GM18499 (cell line): ENCODE data around the gene TGM5.
"Not testable (repeated sequence)": the region's sequence is repeated elsewhere in the genome, so short reads cannot be mapped to it uniquely, and the experiment has no call there.

Source experiments
- ATAC-seq: cut with Tn5 transposase; IDR thresholded peaks from one replicate; pipeline ENCODE4 v1.9.1; 2021; ENCODE audit warnings: moderate number of reproducible peaks; ENCODE audit not compliant: insufficient read depth, unreplicated experiment

Gene TGM5

GRCh38 chr15:43266834-43267233 lies at the start of gene TGM5:
Gene TGM5 (minus strand): TSS chr15:43266928. CDS start chr15:43266849, 79 bp downstream.
- no peak for ATAC-seq

- no peak for ATAC-seq
Observed at GRCh38 chr15:43314171-43314570, 47.4 kb upstream of the TGM5 start.

- no peak for ATAC-seq
Observed at GRCh38 chr15:43312378-43312777, 45.6 kb upstream of the TGM5 start.

- no peak for ATAC-seq
Observed at GRCh38 chr15:43302205-43302817, 35.6 kb upstream of the TGM5 start, which contains the start of gene TGM7. Gene TGM7 (minus strand): TSS chr15:43302255.

- ATAC-seq: no peak
Observed at GRCh38 chr15:43299884-43300283, 33.2 kb upstream of the TGM5 start.

GRCh38 chr15:43299411-43299810 lies 32.7 kb upstream of the TGM5 start:
- ATAC-seq: no peak

- ATAC-seq: no peak
Observed at GRCh38 chr15:43294091-43294706, 27.5 kb upstream of the TGM5 start.

GRCh38 chr15:43293432-43293831 lies 26.7 kb upstream of the TGM5 start:
- ATAC-seq: no peak

- ATAC-seq: no peak
Observed at GRCh38 chr15:43292375-43293078, 25.8 kb upstream of the TGM5 start.

- not testable (repeated sequence) for ATAC-seq
Observed at GRCh38 chr15:43289656-43290055, 22.9 kb upstream of the TGM5 start.

GRCh38 chr15:43287254-43287653 lies 20.5 kb upstream of the TGM5 start:
- ATAC-seq: no peak

- no peak for ATAC-seq
Observed at GRCh38 chr15:43286074-43286473, 19.3 kb upstream of the TGM5 start.

GRCh38 chr15:43285609-43286037 lies 18.9 kb upstream of the TGM5 start:
- no peak for ATAC-seq

GRCh38 chr15:43283526-43283925 lies 16.8 kb upstream of the TGM5 start:
- no peak for ATAC-seq

- no peak for ATAC-seq
Observed at GRCh38 chr15:43281926-43282602, 15.3 kb upstream of the TGM5 start.

- ATAC-seq: no peak
Observed at GRCh38 chr15:43280996-43281395, 14.3 kb upstream of the TGM5 start.

- no peak for ATAC-seq
Observed at GRCh38 chr15:43279496-43279895, 12.8 kb upstream of the TGM5 start.

GRCh38 chr15:43278869-43279268 lies 12.1 kb upstream of the TGM5 start:
- no peak for ATAC-seq

GRCh38 chr15:43277901-43278300 lies 11.2 kb upstream of the TGM5 start:
- ATAC-seq: no peak

- ATAC-seq: no peak
Observed at GRCh38 chr15:43277231-43277823, 10.6 kb upstream of the TGM5 start.
